Stomach smooth muscle (tissue), 2 donors: ENCODE measurements around the gene TOR4A.
"Not testable (repeated sequence)": the region's sequence is repeated elsewhere in the genome, so short reads cannot be mapped to it uniquely, and the experiment has no call there.

Experiments
- H3K27ac ChIP-seq: one replicate; pipeline ENCODE4 v1.7.0; 2013; ENCODE audit warnings: mild to moderate bottlenecking, low read length, inconsistent platforms
- H3K27me3 ChIP-seq, 2 donors: one replicate each; pipeline ENCODE4 v1.7.0; 2013; ENCODE audit warnings: low read length in 2 of 2; ENCODE audit not compliant: insufficient read depth in 2 of 2, control insufficient read depth in 1 of 2
- H3K36me3 ChIP-seq, 2 donors: one replicate each; pipeline ENCODE4 v1.7.0; 2013; ENCODE audit warnings: low read length in 2 of 2; ENCODE audit not compliant: control insufficient read depth in 2 of 2, insufficient read depth in 2 of 2
- H3K4me1 ChIP-seq: one replicate; pipeline ENCODE4 v1.7.0; 2013; ENCODE audit warnings: low read length; ENCODE audit not compliant: control insufficient read depth, insufficient read depth
- H3K4me3 ChIP-seq, 2 donors: one replicate each; pipeline ENCODE4 v1.7.0; 2013; ENCODE audit warnings: low read length in 2 of 2
- H3K9ac ChIP-seq, 2 donors: one replicate each; pipeline ENCODE4 v1.7.0; 2013; ENCODE audit warnings: low read length in 2 of 2, mild to moderate bottlenecking in 1 of 2
- H3K9me3 ChIP-seq, 2 donors: one replicate each; pipeline ENCODE4 v1.7.0; 2013; ENCODE audit warnings: low read length in 2 of 2; ENCODE audit not compliant: control insufficient read depth in 2 of 2
- donor health status: healthy.
- donor health status: Pancreatic carcinoma.

The TOR4A gene

DNA sequence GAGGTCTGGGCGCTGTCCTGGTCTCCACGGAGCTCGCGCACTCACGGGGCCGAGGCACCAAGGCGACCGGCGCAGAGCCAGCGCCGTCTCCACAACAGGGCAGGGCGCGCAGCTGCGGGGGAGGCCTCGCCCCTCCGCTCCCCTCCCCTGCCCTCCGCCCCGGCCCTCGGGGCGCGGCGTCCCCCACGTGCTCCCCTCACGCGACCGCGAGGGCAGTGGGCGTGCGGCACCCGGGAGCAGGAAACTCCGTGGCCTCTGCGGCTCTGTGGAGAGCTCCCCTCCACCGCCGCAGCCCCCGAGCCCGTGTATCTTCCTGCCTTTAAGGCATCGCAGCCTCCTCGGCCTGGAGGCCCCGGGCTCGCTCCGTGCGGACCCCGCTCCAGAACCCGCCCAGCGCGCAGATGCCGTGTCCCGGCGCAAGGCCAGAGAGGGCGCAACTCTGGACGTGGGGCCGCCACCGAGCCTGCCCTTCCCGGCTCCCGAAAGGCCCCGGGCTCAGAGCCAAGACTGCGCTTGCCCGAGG lies 37.1 kb upstream of the TOR4A start:
- peaks cover 57% of the 10 kb centered on the region for H3K4me1 ChIP-seq
- H3K9me3 ChIP-seq, result no peaks in the 10 kb centered on the region
- H3K4me3 ChIP-seq, result peak overlapping the region; percentile 69 to 84
- peaks cover 10 to 16% of the 10 kb centered on the region in 2 donors for H3K36me3 ChIP-seq
- peaks cover 0 to 2% of the 10 kb centered on the region in 2 donors for H3K27me3 ChIP-seq
- H3K9ac ChIP-seq, result peak overlapping the region; percentile 66 to 71
- H3K27ac ChIP-seq, result peak overlapping the region; percentile 88

DNA sequence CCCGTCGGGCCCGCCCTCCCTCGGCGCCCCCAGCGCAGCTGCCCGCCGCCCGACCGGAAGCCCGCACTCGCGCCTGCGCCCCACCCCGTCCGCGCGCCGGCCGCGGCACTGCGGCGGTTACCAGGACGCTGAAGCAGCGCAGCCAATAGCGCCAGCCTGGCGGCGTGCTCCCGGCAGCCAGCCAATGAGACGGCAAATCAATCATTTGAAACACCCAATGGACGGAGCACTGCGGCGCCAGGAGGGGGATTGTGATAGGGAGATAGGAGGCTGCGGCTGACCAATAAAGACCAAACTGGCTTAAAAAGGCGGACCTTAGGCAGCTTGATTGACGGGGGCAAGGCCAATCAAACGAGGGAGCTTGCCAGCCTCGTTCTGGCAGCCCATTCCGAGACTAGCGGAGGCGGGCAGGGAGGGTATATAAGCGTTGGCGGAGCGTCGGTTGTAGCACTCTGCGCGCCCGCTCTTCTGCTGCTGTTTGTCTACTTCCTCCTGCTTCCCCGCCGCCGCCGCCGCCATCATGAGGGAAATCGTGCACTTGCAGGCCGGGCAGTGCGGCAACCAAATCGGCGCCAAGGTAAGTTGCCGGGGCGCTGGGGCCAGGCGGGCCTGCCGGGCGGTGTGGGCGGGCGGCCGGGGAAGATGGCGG lies 36.6 kb upstream of the TOR4A start, which contains the start of gene TUBB4B:
TSS of gene TUBB4B (plus strand) at position 447 of the 649 bp plus-strand sequence. CDS start at position 521, 74 bp downstream.
- H3K27me3 ChIP-seq, result no peaks in the 10 kb centered on the region
- H3K9me3 ChIP-seq, result no peaks in the 10 kb centered on the region
- H3K4me1 ChIP-seq, result peaks cover 53% of the 10 kb centered on the region
- peaks cover 10 to 16% of the 10 kb centered on the region in 2 donors for H3K36me3 ChIP-seq
- H3K27ac ChIP-seq, result peak within 1 kb of the TSS; percentile 88
- peak within 1 kb of the TSS; percentile 71 to 75 for H3K9ac ChIP-seq
- H3K4me3 ChIP-seq, result peak within 1 kb of the TSS; percentile 79 to 84

DNA sequence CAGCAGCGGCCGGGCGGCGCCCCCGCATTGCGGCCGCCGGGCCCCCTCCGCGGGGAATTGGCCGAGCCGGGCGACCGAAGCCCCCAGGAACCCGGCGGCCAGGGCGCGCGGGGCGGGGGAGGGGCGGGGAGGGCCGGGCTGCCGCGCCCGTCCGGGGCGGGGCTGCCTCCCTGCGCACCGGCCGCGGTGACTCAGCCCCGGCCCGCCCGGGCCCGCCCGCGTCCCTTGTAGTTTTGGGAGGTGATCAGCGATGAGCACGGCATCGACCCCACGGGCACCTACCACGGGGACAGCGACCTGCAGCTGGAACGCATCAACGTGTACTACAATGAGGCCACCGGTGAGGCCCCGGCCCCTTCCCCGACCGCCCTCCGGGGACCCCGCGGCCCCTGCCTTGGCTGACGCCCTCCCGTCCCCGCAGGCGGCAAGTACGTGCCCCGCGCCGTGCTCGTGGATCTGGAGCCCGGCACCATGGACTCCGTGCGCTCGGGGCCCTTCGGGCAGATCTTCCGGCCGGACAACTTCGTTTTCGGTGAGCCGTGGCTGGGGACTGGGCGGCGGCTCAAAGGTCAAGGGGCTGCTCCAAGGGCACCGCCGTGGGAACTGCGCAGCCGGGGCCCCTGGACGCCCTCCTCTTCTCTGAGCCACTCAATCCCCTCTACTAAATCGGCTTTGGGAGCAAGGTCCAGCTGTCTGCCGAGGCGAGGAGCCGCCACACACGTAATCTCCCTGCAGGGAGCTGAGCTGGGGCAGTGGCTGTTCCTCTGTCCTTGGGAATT lies 35.8 kb upstream of the TOR4A start:
- no peaks in the 10 kb centered on the region for H3K9me3 ChIP-seq
- peak overlapping the region; percentile 79 to 84 for H3K4me3 ChIP-seq
- H3K27me3 ChIP-seq, result no peaks in the 10 kb centered on the region
- peak overlapping the region; percentile 75 for H3K27ac ChIP-seq
- H3K9ac ChIP-seq, result peak overlapping the region; percentile 68 to 75
- peaks cover 46% of the 10 kb centered on the region for H3K4me1 ChIP-seq
- H3K36me3 ChIP-seq, result peaks cover 10 to 16% of the 10 kb centered on the region in 2 donors

GRCh38 chr9:137242269-137243203 lies 35.0 kb upstream of the TOR4A start:
- Histone ChIP-seq H3K36me3 (peaks cover 10 to 16% of the 10 kb centered on the region in 2 donors), H3K9ac (peak overlapping the region; percentile 68 to 75), H3K9me3 (no peaks in the 10 kb centered on the region), H3K4me3 (peak overlapping the region; percentile 79 to 84), H3K4me1 (peaks cover 38% of the 10 kb centered on the region), H3K27me3 (no peaks in the 10 kb centered on the region), H3K27ac (peak overlapping the region; percentile 75)

DNA sequence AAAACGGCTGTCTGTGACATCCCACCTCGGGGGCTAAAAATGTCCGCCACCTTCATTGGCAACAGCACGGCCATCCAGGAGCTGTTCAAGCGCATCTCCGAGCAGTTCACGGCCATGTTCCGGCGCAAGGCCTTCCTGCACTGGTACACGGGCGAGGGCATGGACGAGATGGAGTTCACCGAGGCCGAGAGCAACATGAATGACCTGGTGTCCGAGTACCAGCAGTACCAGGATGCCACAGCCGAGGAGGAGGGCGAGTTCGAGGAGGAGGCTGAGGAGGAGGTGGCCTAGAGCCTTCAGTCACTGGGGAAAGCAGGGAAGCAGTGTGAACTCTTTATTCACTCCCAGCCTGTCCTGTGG lies 34.3 kb upstream of the TOR4A start:
- H3K4me3 ChIP-seq, H3K9ac ChIP-seq, H3K27ac ChIP-seq, H3K9me3 ChIP-seq, H3K27me3 ChIP-seq: not testable (repeated sequence)
- Histone ChIP-seq H3K4me1 (peaks cover 37% of the 10 kb centered on the region), H3K36me3 (peaks cover 10 to 16% of the 10 kb centered on the region in 2 donors)

DNA sequence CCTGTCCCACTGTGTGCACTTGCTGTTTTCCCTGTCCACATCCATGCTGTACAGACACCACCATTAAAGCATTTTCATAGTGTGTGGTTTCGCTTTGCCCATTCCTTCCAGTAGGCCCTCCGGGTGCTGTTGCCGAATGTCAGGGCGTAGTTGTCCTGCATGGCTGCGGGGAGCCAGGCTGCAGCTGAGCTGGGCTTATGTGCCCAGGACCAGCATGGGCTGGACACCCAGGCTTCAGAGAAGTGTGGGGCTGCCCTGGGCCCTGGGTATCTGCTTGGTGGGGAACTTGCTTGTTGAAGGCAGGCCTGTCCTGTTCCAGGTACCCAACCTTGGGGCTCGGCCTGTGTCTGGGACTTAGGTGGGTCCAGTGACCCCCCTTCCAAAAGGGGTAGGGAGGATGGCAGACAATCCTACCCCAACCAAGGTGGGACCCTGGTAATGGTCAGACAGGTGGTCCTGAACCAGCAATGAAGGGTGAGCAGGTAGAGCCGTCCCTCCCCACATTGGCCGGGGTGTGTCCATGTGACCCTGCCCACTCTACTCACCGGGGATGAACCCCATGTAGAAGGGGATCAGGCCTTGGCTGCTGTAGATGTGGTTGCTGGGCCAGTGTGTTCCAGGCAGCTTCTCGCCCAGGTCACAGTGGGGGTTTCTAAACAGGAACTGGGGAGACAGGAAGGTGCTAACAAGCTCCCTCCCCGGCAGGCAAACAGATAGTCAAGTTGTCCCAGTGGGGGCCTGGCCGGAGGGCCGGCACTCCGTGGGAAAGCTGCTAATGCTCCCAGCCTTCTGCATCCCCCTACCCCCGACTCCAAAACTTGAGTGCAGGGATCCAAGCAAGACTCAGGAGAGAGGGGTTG lies 33.7 kb upstream of the TOR4A start:
- Histone ChIP-seq H3K36me3 (peaks cover 10 to 16% of the 10 kb centered on the region in 2 donors), H3K9me3 (no peaks in the 10 kb centered on the region), H3K4me3 (no peak overlapping the region), H3K27me3 (no peaks in the 10 kb centered on the region), H3K9ac (peak overlapping the region in 1 of 2 donors; percentile 21), H3K27ac (no peak overlapping the region), H3K4me1 (peaks cover 31% of the 10 kb centered on the region)

- Histone ChIP-seq H3K4me3 (no peak overlapping the region), H3K27me3 (no peaks in the 10 kb centered on the region), H3K27ac (no peak overlapping the region), H3K9me3 (no peaks in the 10 kb centered on the region), H3K4me1 (peaks cover 29% of the 10 kb centered on the region), H3K9ac (no peak overlapping the region), H3K36me3 (peaks cover 10 to 16% of the 10 kb centered on the region in 2 donors)
Observed at GRCh38 chr9:137244486-137245449, 32.8 kb upstream of the TOR4A start.

- Histone ChIP-seq H3K9me3 (no peaks in the 10 kb centered on the region), H3K27ac (no peak overlapping the region), H3K4me3 (no peak overlapping the region), H3K4me1 (peaks cover 25% of the 10 kb centered on the region), H3K36me3 (peaks cover 10 to 16% of the 10 kb centered on the region in 2 donors), H3K9ac (no peak overlapping the region), H3K27me3 (peaks cover 0 to 2% of the 10 kb centered on the region in 2 donors)
Observed at GRCh38 chr9:137245450-137246421, 31.8 kb upstream of the TOR4A start.
